Nucleus accumbens (tissue), 56 donors: ENCODE measurements around the gene BCL6.
"Not testable (repeated sequence)": the region's sequence is repeated elsewhere in the genome, so short reads cannot be mapped to it uniquely, and the experiment has no call there.

Experiments used
- DNase-seq, 56 donors: peaks; one replicate each; lab custom pipeline; 2025; lab: John Stamatoyannopoulos, UW

Gene BCL6

DNA sequence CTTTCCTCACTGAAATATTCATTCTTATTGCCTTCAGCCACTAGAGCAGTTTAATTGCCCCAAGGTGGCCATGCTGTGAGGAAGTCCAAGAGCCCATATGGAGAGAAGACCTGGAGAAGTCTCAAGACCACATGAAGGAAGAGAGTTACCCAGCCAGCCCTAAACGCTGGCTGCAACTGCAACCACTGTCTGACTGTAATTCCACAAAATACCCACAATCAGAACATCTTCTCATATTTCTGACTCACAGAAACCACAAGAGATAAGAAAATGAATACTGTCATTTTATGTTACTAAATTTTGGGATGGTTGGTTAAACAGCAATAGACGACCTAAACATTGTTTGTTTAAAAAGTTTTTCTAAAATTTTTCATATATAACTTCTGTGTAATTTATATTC, 60.4 kb downstream of the BCL6 start:
- DNase-seq, result no peak

DNA sequence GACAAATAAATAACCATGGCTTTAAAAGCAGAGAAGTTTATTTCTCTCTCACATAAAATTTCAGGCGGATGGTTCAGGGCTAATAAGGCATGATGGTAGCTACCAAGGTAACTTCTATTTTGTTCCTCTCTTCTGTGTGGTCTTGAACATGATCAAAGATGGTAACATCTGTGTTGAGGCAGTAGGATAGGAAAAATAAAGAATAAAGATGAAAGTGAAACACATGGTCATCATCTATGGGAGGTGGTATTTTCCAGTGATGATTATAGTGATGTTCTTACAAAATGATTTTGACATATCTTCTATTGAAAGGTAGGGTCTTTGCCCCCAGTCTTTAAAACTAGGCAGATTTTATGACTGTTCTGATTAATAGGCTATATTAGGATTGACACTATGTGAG, 60.8 kb downstream of the BCL6 start:
- DNase-seq, result no peak

DNA sequence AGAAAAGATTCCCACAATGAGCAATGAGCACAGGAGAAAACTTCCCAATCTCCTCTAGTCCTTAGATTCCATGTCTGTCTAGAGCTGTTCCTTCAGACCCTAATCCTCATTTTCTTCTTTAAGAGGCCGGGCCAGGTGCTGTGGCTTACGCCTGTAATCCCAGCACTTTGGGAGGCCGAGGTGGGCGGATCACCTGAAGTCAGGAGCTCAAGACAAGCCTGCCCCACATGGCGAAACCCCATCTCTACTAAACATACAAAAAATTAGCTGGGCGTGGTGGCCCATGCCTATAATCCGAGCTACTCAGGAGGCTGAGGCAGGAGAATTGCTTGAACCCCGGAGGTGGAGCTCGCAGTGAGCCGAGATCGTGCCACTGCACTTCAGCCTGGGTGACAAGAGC, 63.5 kb downstream of the BCL6 start:
- not testable (repeated sequence) for DNase-seq

DNA sequence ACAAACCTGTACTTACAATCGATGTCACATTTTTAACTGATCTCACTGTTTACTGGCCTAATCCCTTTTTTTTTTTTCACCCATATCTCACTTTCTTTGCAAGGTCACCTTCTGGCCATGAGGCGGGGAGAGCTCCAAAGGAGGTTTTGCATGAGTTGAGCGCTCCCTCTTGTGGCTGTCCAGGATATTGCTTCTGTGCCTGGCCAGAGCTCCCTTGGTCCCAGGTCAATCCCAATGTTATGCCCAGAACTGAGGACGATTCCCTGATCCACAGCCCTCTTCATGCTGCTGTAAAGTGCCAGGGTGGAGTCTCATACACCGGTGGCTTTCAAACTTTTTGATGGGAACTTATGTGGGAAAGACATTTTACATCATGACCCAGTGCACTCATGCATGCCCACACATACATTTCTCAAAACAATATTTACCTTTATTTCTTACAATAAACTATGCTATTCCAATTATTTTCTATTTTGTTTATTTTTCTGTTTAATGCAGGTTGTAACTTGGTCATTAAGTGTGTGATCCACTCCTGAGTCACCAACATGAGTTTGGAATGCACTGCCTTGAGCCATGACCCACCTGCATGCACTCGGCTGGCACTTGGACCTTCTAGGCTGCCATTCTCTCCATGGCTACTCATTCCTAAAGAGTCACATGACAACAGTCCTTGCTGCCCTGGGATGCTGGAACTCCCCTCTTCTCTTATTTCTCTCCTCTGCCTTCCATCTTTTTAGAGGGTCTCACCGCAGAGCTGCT, 65.5 kb downstream of the BCL6 start:
- DNase-seq, result peak in 51 of 56 donors; percentile 4 to 80 (median 43)

DNA sequence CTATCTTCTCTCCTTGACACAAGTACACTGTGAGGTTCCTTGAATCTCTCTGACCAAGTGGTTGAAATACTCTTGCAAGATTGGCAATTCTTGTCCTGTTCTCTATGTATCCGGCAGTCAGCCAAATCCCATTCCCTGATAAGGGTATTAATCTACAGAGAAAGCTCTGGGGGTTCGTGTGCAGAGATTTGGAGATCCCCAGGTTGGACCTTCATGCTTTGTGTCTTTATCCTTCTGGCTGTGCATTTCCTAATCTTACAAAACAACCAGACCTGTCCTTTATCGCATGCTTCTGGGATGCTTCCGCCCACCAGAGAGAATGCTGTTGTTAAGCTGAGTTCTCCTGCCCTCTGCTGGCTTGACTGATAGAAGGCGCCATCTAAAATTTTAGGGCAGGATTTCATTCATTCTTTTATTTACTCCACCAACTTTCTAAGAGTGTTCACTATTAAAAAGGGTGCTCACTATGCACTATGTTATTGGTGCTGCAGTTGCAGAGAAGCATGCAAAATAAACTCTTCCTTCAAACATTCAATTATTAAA, 66.5 kb downstream of the BCL6 start:
- peak in 29 of 56 donors; percentile 0 to 65 (median 16) for DNase-seq

GRCh38 chr3:187677604-187678003, 67.7 kb downstream of the BCL6 start:
- no peak for DNase-seq

- DNase-seq, result no peak
These were observed 72.3 kb downstream of the BCL6 start for GRCh38 chr3:187673012-187673411.
